22Rv1 (cell line): ENCODE results near the gene PRUNE2.

Source experiments
- ZFX ChIP-seq: fragments of 450-650 bp; IDR thresholded peaks from 2 replicates; pipeline ENCODE4 v1.6.1; 2017; ENCODE audit warnings: antibody characterized with exemption, borderline replicate concordance
- TF ChIP-seq, protein P1 (sequence below): fragments of 450-650 bp; IDR thresholded peaks from 2 replicates; pipeline ENCODE4 v1.5.1; 2017; ENCODE audit warnings: mild to moderate bottlenecking

DNA sequence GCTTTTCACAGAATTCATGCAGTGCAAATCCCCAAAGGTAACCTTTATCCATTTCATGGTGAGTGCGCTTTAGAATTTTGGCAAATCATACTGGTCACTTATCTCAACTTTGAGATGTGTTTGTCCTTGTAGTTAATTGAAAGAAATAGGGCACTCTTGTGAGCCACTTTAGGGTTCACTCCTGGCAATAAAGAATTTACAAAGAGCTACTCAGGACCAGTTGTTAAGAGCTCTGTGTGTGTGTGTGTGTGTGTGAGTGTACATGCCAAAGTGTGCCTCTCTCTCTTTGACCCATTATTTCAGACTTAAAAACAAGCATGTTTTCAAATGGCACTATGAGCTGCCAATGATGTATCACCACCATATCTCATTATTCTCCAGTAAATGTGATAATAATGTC, 120.4 kb downstream of the PRUNE2 start:
- TF ChIP-seq, protein P1, sequence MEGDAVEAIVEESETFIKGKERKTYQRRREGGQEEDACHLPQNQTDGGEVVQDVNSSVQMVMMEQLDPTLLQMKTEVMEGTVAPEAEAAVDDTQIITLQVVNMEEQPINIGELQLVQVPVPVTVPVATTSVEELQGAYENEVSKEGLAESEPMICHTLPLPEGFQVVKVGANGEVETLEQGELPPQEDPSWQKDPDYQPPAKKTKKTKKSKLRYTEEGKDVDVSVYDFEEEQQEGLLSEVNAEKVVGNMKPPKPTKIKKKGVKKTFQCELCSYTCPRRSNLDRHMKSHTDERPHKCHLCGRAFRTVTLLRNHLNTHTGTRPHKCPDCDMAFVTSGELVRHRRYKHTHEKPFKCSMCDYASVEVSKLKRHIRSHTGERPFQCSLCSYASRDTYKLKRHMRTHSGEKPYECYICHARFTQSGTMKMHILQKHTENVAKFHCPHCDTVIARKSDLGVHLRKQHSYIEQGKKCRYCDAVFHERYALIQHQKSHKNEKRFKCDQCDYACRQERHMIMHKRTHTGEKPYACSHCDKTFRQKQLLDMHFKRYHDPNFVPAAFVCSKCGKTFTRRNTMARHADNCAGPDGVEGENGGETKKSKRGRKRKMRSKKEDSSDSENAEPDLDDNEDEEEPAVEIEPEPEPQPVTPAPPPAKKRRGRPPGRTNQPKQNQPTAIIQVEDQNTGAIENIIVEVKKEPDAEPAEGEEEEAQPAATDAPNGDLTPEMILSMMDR, result no peak
- TF ChIP-seq ZFX, result no peak
